Mesenteric fat pad (tissue), 1 donor: ENCODE results near the gene NETO1. TPM values are rescaled to one million over a fixed set of nuclear protein-coding genes. Genes with fewer than 3 reads are reported as not detected.

ENCODE experiments used
- DNase-seq: peaks from one replicate; pipeline ENCODE4 v3.0.0-alpha.2; 2020; ENCODE audit warnings: low spot score
- microRNA-seq: library from miRNA; unstranded; fragments of <30 nt; microRNA quantifications from one replicate; pipeline ENCODE4 v1.2.0, GENCODE V29; 2020; ENCODE audit warnings: borderline number of aligned reads
- total RNA-seq: library from RNA; stranded (reverse); fragmentation: NEBNext Ultra II Directional; extraction: Animal tissue kit (Norgen Biotek cat#: 25700); gene quantifications from one replicate; pipeline ENCODE4 v1.2.1, GENCODE V29; 2021
- donor health status: DM: yes; HTN: yes; CAD: no.

The NETO1 gene
- total RNA-seq, 1 donor from 2014 or later = 4.3 TPM

- no peak for DNase-seq
These were observed 140.0 kb downstream of the NETO1 start for GRCh38 chr18:72727776-72728175.

DNA sequence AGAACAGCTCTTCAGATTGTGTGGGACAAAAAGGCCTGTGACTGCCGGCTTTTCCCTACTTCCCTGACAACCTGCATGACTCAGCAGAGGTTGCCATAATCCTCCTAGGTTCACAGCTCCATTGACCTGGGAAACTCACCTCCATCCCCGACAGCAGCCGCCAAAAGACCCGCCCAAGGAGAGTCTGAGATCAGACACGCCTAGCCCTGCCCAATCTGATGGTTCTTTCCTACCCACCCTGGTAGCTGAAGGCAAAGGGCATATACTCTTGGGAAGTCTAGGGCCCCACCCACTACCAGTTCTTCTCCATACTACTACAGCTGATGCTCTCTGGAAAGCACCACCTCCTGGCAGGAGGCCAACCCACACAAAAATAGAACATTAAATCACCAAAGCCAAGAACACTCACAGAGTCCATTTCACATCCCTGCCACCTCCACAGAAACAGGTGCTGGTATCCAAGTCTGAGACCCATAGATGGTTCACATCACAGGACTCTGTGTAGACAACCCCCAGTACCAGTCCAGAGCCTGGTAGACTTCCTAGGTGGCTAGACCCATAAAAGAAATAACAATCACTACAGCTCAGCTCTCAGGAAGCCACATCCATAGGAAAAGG is 140.6 kb downstream of the NETO1 start:
- DNase-seq = no peak

GRCh38 chr18:72726201-72726600 is 141.6 kb downstream of the NETO1 start:
- no peak for DNase-seq

- no peak for DNase-seq
These were observed 146.5 kb downstream of the NETO1 start for GRCh38 chr18:72721330-72721729.

DNA sequence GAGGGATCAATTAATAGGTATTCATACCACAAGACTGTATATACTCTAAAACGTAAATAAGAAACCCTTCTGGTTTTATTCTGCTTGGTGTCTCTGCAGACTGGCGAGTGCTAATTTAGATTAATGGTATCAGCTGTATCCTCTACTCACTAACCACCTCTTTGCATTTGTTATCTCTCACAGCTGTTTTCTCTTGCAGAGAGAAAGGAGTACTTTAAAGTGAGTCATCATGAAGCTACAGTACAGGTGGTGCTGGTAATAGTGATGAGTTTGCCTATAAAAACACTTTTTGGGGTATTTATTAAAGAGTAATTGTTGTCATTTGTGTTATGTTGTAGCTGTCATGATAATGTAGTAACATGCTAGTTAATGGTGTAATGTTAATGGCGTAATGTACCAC is 147.7 kb downstream of the NETO1 start:
- DNase-seq = no peak

DNA sequence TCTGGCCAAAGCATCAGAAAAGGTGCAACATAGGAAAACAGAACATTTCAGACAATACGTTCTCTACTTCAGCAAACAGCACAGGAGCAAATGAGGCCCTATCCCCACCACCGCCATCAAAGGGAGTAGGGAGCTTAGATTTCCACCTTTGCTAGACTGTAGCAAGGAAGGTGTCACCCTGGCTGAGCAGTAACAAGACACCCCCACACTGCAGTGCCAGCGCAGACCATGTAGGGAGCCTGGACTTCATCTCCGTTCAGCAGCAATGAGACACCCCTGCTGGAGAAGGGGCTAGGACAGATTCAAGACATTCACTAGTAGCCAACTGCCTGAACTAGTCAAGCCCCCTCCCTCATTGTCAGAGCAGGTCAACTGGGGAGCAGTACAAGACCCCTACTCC is 163.6 kb downstream of the NETO1 start:
- DNase-seq = no peak

DNA sequence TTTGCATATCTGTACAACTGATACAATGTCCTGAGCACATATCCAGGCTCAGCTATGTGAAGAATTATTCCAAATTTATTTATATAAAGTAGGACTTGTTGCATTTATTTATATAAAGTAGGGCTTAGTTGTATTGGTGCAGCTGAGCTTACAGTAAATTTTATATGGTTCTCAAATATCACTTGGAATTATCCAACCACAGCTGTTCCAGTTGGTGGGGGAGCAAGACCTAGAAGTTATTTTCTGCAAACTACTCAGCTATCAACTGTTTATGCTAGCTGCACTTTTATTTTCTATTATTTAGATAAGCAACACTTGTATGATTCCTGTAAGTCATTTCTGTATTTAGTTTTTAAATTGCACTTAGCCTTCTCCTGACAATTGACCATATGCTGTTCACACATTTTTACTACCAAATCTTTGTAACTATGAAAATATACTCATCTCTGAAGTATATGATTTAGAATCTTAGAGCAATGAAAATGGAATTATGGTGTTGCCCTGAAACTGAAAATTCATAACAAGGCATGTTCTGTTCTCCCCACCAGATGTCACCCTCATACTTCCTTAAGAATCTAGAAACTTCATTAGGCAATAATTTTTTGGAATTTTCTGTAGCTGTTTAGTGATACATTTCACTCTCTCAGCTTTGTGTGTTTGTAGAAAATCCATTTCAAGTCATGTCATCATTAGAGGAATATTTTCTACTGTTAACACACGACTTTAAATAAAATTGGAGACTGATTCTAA is 166.7 kb downstream of the NETO1 start:
- no peak for DNase-seq

GRCh38 chr18:72697706-72698105 is 170.1 kb downstream of the NETO1 start:
- DNase-seq = no peak

GRCh38 chr18:72692595-72692994 is 175.2 kb downstream of the NETO1 start:
- DNase-seq = no peak

Small RNA genes within 50 kb of the gene (microRNA-seq; reads per million reads assigned to microRNA genes)
- not detected for gene MIR548AV
